ENCODE data around the gene TAB2. TPM values are rescaled to one million over a fixed set of nuclear protein-coding genes. Genes with fewer than 3 reads are reported as not detected.

Gene TAB2
- total RNA-seq, 4 donors from 2014 or later, result 48.2 to 84.6 (median 52.8) TPM

- Histone ChIP-seq H3K9me3 (no peaks in the 10 kb centered on the region), H3K27me3 (no peaks in the 10 kb centered on the region), H3K4me3 (no peak overlapping the region), H3K4me1 (peaks cover 0 to 9% (median 5%) of the 10 kb centered on the region in 4 donors), H3K36me3 (no peaks in the 10 kb centered on the region), H3K27ac (no peak overlapping the region)
- no peak for DNase-seq
- TF ChIP-seq POLR2A (IDR thresholded peaks at IDR 0.05), result no peak
- no peak for TF ChIP-seq CTCF (IDR thresholded peaks at IDR 0.05)
These were observed 47.0 kb downstream of the TAB2 start for GRCh38 chr6:149364557-149364956.

GRCh38 chr6:149365197-149365596 is 47.7 kb downstream of the TAB2 start:
- no peak for DNase-seq
- TF ChIP-seq CTCF (IDR thresholded peaks at IDR 0.05) (no peak), POLR2A (IDR thresholded peaks at IDR 0.05) (no peak)
- H3K4me1 ChIP-seq, result peaks cover 0 to 9% (median 5%) of the 10 kb centered on the region in 4 donors

GRCh38 chr6:149366267-149366921 is 48.9 kb downstream of the TAB2 start:
- TF ChIP-seq CTCF (IDR thresholded peaks at IDR 0.05) (no peak), POLR2A (IDR thresholded peaks at IDR 0.05) (no peak)
- Histone ChIP-seq H3K36me3 (no peaks in the 10 kb centered on the region), H3K9me3 (no peaks in the 10 kb centered on the region), H3K4me3 (no peak overlapping the region), H3K27me3 (no peaks in the 10 kb centered on the region), H3K4me1 (peaks cover 0 to 9% (median 5%) of the 10 kb centered on the region in 4 donors), H3K27ac (no peak overlapping the region)
- DNase-seq, result no peak

More at GRCh38 chr6:149365197-149365596, 47.7 kb downstream of the TAB2 start:
- no peaks in the 10 kb centered on the region for H3K36me3 ChIP-seq
- H3K27ac ChIP-seq, result no peak overlapping the region
- H3K27me3 ChIP-seq, result no peaks in the 10 kb centered on the region
- H3K4me3 ChIP-seq, result no peak overlapping the region
- H3K9me3 ChIP-seq, result no peaks in the 10 kb centered on the region

- no peak overlapping the region for H3K4me3 ChIP-seq
- DNase-seq, result no peak
- no peak overlapping the region for H3K27ac ChIP-seq
- TF ChIP-seq CTCF (IDR thresholded peaks at IDR 0.05) (no peak), POLR2A (IDR thresholded peaks at IDR 0.05) (no peak)
- no peaks in the 10 kb centered on the region for H3K9me3 ChIP-seq
- no peaks in the 10 kb centered on the region for H3K27me3 ChIP-seq
- no peaks in the 10 kb centered on the region for H3K36me3 ChIP-seq
- peaks cover 0 to 9% (median 5%) of the 10 kb centered on the region in 4 donors for H3K4me1 ChIP-seq
These were observed 50.6 kb downstream of the TAB2 start for GRCh38 chr6:149368065-149368464.

DNA sequence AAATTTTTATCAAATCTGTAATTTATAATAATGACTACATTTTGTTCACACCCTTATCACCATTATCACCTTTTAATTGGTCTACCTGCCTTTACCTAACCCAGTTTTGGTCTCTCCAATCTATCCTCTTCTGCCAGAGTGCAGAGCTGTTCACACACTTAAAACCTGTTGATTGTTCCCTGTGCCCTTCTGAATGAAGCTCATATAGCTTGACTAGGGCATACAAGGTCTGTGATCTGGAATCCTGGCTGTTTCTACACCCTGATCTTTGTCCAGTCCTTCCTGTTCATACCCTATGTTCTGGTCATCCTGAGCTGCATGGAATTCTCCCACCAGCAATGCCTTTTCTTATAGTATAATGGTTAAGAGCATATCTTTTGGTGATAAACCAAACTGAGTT is 53.6 kb downstream of the TAB2 start:
- DNase-seq, result no peak

More for the DNA sequence above, 53.6 kb downstream of the TAB2 start:
- H3K9me3 ChIP-seq, result no peaks in the 10 kb centered on the region
- TF ChIP-seq POLR2A (IDR thresholded peaks at IDR 0.05) (no peak), CTCF (IDR thresholded peaks at IDR 0.05) (no peak)
- no peaks in the 10 kb centered on the region for H3K4me1 ChIP-seq
- H3K36me3 ChIP-seq, result peaks cover 0 to 5% (median 0%) of the 10 kb centered on the region in 3 donors
- H3K27me3 ChIP-seq, result no peaks in the 10 kb centered on the region
- H3K27ac ChIP-seq, result no peak overlapping the region
- no peak overlapping the region for H3K4me3 ChIP-seq
